SH-SY5Y (cell line): ENCODE data around the gene GIMAP4.

Experiments
- GATA2 ChIP-seq: IDR thresholded peaks from 2 replicates; pipeline ENCODE4 v1.6.1; 2011; ENCODE audit warnings: mild to moderate bottlenecking, low read depth, low read length
- GATA3 ChIP-seq: IDR thresholded peaks from 2 replicates; pipeline ENCODE4 v1.6.1; 2011; ENCODE audit warnings: low read depth, mild to moderate bottlenecking, low read length, moderate library complexity

The GIMAP4 gene

DNA sequence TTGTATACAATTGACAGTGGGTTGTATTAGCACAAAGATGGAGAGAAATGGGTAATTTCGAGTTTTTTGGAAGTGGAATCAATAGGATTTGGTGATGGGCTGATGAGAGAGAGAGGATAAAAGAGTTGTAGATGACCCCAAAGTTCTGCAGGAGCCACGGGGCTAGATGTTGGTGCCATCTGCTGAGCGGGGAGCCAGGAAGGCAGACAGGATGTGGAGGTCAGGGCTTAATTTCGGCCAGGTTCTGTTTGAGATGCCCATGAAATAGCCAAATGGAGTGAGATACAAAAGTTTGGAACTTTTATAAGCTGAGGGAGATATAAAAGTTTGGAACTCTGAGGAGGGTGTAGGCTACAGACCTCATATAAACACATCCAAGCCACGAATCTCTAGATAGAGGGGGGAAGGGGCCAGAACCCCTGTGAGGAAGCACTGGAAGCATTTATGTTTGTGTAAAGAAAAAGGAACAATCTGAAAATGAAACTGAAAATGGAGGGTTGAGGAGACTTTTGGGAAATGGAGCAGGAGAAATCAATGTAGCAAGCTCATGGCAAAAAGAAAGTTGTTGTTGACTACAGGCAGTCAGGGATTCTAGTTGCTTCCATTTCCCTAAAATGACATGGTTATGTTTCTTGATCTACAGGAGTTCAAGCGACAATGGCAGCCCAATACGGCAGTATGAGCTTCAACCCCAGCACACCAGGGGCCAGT, 2.2 kb downstream of the GIMAP4 start:
- TF ChIP-seq GATA2 = no peak
- TF ChIP-seq GATA3 = no peak

GRCh38 chr7:150570556-150571465, 3.6 kb downstream of the GIMAP4 start:
- TF ChIP-seq GATA3 (no peak), GATA2 (no peak)

- TF ChIP-seq GATA2 (no peak), GATA3 (no peak)
Measured at GRCh38 chr7:150572496-150572895, 5.3 kb downstream of the GIMAP4 start.

GRCh38 chr7:150580638-150581394, 13.6 kb downstream of the GIMAP4 start:
- TF ChIP-seq GATA3 (no peak), GATA2 (no peak)

- TF ChIP-seq GATA3 = no peak
- no peak for TF ChIP-seq GATA2
Measured at GRCh38 chr7:150585199-150585598, 18.0 kb downstream of the GIMAP4 start.

DNA sequence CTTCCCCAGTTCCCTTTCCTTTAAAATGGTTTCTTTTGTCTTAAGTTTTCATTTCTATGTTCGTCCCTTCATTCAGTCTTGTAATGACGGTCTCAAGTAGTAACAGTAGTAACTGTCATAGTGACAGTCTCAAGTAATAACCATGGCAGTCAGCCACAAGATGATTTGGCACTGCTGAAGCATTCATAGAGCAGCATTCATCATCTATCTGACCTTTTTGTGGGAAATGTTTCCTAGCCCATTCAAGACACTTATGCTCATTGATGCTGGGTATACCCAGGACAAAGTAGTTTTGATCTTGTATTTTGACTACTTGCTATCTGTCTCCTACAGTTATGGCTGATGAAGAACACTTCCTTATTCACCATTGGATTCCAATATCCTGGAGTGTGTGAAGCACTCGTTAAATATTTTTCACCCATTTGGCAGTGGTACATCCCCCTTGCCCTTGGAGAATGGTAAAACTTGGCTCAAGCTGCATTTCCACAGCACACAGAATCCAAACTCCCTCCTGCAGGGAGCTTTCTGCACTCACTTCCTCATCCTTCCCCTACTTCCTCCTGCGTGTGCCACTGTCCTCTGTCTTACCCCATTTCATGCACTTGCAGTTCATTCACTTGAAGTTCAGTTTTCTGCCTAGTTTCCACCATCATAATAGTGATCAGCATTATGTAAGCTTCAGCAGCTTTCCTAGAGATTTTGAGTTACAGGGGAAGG, 19.0 kb downstream of the GIMAP4 start:
- TF ChIP-seq GATA2 = no peak
- no peak for TF ChIP-seq GATA3

- TF ChIP-seq GATA2 (no peak), GATA3 (no peak)
Measured at GRCh38 chr7:150586785-150587152, 19.6 kb downstream of the GIMAP4 start.

DNA sequence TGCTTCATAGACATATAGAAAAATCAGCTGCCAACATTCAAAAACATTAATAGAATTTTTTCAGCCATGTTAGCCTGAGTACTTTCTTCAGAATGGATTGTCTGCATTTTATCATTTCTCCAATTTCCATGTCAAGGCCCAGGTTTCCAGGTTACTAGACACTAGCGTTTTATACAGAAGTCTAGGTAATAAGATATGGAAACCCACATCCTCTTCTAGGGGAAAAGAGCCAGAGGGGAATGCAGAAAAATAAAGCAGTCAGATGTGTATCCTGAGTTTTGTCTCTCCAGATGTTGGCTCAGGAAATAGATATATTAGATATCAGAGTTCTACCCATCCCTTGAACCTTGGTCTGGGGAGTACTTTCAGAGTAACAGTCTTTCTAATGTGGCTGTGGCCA, 20.4 kb downstream of the GIMAP4 start:
- TF ChIP-seq GATA2 (no peak), GATA3 (no peak)

DNA sequence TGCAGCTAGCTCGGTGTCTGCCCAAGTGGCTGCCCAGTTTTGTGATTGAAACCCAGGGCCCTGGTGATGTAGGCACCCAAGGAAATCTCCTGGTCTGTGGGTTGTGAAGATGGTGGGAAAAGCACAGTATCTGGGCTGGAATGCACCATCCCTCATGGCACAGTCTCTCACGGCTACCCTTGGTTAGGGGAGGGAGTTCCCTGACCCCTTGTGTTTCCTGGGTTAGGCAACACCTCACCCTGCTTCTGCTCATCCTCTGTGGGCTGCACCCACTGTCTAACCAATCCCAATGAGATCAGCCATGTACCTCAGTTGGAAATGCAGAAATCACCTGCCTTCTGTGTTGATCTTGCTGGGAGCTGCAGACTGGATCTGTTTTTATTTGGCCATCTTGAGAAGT, 27.6 kb downstream of the GIMAP4 start:
- TF ChIP-seq GATA2 (no peak), GATA3 (no peak)

GRCh38 chr7:150595361-150595760, 28.2 kb downstream of the GIMAP4 start:
- TF ChIP-seq GATA2 (no peak), GATA3 (no peak)

GRCh38 chr7:150610233-150610632, 43.0 kb downstream of the GIMAP4 start:
- TF ChIP-seq GATA3 (no peak), GATA2 (no peak)

- TF ChIP-seq GATA3 (no peak), GATA2 (no peak)
Measured at GRCh38 chr7:150612925-150613324, 45.7 kb downstream of the GIMAP4 start.

DNA sequence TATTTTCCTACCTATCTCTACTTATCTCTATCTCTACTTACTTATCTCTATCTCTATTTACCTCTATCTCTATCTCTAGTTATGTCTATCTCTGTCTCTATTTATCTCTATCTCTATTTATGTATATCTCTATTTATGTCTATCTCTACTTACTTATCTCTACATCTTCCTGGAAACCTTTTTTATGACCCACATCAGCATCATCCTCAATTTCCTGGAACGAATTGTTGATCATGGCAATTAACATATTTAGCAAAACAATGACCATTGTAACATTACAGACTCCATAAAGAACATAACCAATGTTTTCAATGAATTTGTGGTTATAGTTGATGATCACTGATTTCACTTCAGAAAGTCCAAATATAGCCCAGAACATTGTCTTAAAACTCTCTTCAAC, 46.7 kb downstream of the GIMAP4 start:
- TF ChIP-seq GATA3 (no peak), GATA2 (no peak)

DNA sequence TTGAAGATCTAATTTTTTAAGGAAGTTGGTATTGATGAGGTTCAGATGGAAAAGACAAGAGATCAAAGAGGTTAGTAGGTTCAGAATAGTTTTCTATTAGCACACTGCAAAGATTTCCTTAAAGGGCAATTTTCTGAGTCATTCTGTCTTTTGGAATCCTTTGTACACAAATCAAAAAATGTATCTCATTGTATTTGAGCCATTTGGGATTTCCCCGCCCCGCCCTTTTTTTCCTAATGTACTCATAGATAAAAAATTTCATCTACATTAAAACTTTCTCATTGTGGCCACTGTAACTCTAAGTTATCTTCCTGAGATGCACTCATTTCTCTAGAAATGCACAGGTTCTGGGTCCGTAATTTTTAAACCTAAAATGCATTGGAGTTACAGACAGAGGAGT, 52.9 kb downstream of the GIMAP4 start:
- TF ChIP-seq GATA2 = no peak
- TF ChIP-seq GATA3 = no peak
